NCI-H187 (cell line): ENCODE results near the gene ID1.
"Not testable (repeated sequence)": the region's sequence is repeated elsewhere in the genome, so short reads cannot be mapped to it uniquely, and the experiment has no call there.

Source experiments
- DNase-seq, 2 experiments: peaks; one replicate each; lab custom pipeline; 2025; lab: John Stamatoyannopoulos, UW

ID1 gene

DNA sequence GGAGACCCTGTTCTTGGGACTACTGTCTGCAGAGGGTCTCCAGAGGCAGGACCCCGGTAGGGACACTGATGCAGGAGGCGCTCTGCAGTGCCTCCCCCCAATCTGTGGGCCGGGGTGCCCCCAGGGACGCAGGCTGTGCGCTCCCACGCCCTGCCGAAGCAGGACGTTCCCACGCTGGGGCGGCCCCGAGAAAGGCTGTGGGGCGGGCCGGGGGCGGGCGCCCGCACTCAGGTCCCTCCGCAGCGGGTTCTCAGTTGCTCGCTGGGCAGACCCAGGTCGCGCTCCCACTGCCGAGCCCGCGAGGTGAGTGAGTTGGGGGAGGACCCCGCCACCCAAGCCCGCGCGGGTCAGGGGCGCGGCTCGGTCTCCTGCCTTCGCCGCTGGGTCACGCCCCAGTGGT is 32.6 kb downstream of the ID1 start, which contains the start of gene COX4I2:
Gene COX4I2 (plus strand): TSS at position 253 of the 400 bp plus-strand sequence. CDS start 1,106 bp downstream, outside the sequence.
- DNase-seq: no peak

DNA sequence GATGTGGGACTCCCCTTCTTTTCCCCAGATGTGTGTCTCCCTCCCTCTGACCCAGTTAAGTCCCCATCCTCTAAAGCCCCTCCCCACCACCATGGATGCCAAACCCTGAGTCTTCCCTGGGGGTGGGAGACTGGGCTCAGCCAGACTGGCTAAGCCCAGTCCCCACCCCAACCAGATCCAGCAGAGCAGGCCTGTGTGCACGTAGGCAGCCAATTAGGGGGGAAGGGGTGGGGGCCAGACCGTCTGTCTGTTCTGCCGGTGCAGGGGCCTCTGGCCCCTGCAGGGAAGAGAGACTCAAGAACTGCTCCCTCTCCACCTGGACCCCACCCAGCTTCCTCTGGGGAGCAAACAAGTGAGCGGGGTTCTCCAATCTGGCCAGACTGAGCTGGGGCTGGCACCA is 33.2 kb downstream of the ID1 start:
- DNase-seq: no peak

DNA sequence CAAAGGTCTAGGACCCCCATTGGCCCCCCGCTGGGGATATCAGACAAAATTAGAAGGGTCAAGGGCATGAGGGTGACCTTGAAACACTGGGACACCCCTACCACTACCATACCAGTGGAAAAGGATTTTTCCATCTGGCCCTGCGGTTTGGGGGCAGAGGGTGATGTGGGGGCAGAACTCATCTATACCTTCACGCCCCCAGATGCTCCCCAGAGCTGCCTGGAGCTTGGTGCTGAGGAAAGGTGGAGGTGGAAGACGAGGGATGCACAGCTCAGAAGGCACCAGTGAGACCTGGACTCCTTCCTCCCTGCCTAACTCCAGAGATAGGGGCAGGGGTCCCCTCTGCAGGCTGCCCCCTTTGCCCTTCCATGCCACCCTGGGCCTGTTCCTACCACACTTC is 33.7 kb downstream of the ID1 start:
- no peak for DNase-seq

DNA sequence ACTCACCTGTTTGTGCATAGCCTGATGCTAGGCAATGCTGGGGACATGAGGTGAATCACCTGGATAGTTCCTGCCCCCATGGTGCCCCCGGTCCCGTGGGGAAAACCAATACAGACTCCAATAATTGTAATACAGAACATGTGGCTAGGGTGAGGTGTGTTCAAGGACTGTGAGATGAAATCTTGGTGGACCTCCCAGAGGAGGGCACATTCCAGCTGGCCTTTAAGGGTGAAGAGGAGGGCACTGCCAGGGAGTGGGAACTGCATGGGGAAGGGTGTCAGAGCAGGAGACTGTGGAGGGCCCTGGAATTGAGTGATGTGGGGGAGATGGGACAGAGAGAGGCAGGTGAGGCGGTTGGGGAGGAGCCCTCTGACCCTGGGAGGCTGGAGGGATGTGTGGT is 35.2 kb downstream of the ID1 start:
- DNase-seq: no peak

DNA sequence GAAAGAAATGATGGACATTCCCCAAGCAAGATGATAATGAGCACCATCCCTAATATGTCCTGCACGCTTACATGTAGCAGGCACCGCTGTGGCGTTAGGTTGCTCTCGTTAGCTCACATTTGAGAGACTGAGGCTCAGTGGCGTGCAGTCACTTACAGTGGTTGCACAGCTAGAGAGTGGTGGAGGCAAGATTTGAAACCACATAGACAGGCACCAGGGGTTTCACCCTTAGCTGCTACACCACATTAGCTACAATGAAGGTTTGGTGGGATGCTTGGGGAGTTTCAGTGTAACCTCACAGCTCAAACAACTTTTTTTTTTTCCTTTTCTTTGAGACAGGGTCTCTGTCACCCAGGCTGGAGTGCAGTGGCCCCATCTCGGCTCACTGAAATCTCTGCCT is 36.3 kb downstream of the ID1 start:
- DNase-seq: no peak

DNA sequence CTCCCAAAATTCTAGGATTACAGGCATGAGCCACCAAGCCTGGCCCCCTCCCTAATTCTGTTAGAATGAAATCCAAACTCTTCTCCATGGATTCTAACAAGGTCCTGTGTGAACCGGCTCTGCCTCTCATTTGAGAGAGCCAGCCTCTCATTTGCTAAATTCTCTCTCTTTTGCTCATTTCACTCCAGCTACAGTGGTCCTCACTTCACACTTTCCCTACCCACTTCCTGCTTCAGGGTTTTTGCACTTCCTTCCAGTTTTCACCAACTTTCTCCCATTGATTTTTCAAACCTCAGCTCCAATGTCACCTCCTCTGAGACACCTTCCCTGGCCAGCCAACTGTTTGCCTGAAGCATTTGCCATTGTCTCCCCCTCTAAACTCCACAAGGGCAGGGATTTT is 37.7 kb downstream of the ID1 start:
- no peak for DNase-seq

DNA sequence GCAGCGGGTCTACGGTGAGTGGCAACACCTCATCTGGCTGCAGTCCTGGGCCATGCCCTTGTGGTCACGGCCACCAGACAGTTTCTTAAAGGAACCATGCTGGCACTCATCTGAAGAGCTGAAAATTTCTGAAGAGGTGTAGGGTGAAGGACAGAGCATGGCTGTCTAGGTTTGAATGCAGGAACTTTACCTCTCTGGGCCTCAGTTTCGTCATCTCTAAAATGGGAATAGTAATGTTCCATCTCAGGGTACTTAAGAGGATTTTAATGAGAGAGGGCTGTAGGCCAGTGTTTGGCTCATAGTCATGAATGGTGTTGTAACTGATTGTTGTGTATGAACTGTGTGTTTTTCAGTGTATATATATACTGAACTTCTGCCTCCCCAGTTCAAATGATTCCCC is 38.4 kb downstream of the ID1 start:
- no peak for DNase-seq

DNA sequence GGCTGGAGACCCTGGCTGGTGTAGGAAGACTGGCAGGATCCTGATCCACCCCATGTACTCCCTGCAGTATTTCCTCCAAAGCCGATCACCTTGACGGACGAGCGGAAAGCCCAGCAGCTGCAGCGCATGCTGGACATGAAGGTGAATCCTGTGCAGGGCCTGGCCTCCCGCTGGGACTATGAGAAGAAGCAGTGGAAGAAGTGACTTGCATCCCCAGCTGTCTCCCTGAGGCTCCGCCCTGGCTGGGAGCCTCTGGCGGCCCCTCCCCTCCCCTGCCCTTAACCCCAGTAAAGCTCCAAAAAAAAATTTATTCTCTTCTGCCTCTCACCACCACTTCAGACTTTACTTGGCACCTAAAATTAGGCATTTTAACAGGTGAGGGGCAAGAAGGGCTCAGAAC is 39.6 kb downstream of the ID1 start:
- DNase-seq: no peak

DNA sequence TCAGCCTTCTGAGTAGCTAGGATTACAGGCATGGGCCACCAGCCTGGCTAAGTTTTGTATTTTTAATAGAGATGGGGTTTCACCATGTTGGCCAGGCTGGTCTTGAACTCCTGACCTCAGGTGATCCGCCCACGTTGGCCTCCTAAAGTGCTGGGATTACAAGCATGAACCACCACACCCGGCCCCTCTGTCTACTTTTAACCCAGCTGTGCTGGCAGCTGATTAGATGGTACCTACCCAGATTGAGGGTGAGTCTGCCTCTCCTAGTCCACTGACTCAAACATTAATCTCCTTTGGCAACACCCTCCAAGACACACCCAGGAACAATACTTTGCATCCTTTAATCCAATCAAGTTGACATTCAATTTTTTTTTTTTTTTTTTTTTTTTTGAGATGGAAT is 43.0 kb downstream of the ID1 start:
- DNase-seq: not testable (repeated sequence)

DNA sequence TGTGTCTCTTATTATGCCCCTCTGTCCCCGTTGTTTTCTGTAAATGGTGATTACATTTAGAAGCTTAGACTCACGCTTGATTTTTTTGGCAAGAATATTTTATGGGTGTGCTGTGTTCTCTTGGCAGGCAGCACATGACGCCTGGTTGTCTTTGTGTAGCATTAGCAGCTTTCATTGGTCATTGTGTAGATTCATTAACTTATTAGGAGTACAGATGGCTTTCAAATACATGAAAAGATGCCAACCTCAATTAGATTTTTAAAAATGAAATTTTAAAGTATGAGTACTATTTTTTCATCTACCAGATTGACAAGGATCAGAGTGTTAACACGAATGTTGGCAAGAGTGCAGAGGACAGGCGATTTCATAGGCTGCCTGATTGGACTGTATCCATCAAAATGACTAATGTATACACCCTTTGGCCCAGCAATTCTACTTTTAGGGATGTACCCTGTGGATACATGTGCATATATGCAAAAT is 47.9 kb downstream of the ID1 start:
- no peak for DNase-seq

DNA sequence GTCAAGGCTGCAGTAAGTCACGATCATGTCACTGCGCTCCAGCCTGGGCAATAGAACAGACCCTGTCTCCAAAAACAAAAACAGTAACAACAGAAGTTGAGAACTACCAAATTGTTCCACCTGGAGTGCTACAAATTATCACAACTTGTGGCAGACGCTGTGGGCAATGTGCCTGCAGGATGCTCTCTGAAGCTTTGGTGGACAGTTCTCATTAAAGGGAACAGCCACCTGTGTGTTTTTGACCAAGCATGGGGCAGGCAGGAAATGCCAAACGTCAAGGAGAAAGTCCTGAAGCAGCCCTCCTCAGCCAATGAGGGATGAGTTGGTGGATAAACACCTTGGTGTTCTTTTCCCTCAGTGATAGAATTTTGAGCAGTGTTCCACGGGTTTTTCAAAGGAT is 48.5 kb downstream of the ID1 start:
- DNase-seq: no peak

DNA sequence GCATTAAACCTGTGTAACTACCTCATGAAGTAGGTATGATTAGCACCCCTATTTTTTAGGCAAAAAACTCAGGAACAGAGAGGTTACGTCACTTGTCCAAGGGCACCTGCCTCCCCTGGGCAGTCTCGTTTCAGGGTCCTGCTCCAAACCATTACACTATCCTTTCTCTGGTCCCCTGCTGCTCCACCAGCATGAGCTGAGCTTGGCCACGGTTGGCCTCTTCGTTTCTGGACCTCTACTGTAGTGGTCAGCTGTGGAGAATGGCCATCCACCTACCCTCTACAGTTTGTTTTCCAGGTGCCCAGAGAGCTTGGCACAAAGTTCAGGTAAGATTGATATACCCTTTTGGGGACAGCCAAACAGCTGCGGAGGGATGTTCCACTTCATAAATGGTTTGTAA is 49.4 kb downstream of the ID1 start:
- no peak for DNase-seq
